CD4-positive, alpha-beta T cell treated with Interleukin-10 for 1 hour (primary cell): ENCODE results near the gene DGKD.

Experiments
- DNase-seq: peaks from one replicate; pipeline ENCODE4 v3.0.0-alpha.2; 2020

Gene DGKD

DNA sequence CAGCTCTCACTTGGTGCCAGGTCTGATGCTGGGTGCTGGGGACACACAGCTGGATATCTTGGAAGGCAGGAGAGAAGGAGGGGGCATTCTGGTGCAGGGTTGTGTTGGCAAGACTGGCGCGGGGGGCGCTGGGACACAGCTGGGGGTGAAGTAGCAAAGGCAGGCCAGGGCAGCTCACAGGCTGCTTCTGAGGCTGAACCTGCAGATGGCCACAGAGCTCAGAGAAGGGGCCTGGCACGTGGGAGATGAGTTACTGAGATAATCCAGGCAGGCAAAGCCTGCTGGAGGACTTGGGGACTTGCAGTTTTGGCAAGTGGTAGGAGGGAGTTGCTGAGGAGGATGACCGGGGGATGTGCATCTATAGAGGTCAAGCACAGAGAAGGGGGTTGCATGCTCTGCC, 16.2 kb upstream of the DGKD start:
- no peak for DNase-seq

GRCh38 chr2:233338812-233339368, 15.4 kb upstream of the DGKD start:
- no peak for DNase-seq

DNA sequence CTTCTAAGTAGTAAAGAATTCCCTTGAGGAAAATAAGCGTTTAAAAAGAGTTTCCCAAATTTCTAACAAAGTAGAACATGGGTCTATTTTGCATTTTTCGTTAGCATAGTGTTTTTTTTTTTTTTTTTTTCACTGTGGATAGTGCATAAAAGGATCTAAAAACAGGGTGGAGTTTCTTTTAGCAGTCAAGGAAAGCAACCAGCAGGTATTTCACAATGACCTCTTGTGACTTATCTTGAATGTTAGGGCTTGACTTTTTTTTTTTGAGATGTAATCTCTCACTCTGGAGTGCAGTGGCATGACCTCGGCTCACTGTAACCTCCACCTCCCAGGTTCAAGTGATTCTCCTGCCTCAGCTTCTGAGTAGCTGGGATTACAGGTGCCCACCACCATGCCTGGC, 14.9 kb upstream of the DGKD start:
- DNase-seq = no peak

DNA sequence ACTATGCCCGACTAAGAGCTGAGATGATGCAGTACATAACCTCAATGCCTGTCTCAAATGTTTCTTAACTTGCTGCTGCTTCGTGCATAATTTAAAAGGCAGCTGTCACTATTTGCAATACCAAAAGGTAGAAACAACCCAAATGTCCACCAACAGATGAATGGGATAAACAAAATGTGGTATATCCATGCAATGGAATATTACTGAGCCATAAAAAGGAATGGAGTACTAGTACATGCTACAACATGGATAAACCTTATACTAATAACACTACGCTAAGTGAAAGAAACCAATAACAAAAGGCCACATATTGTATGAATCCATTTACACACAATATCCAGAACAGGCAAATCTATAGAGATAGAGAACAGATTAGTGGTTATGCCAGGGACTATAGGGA, 13.0 kb upstream of the DGKD start:
- DNase-seq = no peak

DNA sequence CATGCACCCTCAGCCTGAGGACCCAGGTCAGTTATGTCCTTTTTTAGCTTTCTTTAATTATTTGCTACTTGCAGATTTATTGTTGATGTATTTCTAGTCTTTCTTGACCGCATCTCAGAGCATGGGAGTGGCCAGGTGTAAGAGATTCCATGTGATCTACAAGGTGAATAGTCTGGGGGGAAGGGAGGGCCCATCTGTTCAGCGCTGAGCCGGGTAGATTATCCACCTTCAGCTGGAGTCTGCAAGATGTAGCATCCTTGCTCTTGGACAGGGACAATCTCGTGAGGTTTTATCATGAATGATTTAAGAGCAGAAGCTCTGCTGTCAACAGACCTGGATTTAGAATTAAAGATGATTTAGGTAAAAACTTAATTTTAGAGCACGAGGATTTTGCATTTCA, 12.0 kb upstream of the DGKD start:
- DNase-seq = no peak

GRCh38 chr2:233343171-233343705, 11.1 kb upstream of the DGKD start:
- DNase-seq = no peak

DNA sequence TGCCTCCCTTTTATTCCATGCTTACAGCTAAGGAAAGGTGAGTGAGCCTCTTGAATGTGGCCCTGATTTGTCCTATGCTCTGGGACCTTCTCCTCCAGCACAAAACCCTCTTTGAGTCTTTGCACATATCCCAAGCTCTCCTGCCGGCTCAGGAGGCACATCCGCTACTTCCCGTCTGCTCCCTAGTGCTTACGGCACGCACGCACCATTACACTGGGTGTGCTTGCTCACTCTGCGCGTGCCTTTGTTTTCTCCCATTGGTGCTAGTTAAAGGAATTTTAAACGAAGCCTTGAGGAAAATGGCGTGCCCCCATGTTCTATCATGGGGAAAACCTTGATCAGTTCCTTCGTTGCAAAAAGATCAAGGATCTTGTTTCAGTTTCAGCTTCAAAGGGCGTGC, 7.9 kb upstream of the DGKD start:
- no peak for DNase-seq

- no peak for DNase-seq
Measured at GRCh38 chr2:233346930-233347329, 7.4 kb upstream of the DGKD start.

DNA sequence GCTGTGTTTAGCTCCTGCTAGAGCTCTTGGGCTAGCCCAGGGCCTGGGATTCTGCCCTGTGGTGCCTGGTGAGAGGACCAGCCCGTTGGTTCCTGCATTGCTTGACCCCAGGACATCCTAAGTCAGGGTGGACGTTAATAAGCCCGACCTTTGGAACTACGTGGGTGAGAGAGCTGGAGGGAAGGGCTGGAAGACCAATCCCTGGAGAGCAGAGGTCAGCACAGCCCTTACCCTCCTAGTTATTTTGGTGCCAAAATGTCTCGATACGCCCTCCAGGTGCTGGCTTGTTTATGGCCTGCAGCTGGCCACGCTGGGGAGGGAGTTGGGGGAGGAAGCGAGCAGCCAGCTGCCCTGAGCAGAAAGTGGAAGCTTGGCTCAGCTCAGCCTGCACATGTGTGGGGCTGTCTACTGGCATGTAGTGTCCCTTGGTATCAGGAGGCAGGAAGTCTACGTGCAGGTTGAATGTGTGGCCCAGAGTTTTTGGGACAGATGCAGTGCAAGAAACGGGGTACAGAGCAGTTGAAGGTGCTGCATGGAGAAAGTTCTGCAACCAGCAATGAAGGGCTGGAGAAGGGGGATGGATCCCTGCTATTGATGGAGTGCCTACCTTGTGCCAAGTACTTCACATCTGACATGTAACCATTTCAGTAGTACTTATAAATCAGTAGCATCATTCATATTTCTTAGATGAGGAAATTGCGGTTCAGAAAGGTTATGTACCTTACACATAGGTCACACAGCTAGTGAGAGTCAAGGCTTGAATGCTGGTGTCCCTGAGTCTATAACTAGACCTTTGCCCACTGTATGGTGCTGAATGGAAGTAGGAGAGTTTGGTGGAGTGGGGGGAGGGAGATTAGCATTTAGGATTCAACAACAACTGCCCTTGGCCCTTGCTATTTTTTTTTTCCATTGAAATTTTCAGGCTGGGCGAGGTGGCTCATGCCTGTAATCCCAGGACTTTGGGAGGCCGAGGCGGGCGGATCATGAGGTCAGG, 5.0 kb upstream of the DGKD start:
- no peak for DNase-seq

- no peak for DNase-seq
Measured at GRCh38 chr2:233350708-233351107, 3.6 kb upstream of the DGKD start.

DNA sequence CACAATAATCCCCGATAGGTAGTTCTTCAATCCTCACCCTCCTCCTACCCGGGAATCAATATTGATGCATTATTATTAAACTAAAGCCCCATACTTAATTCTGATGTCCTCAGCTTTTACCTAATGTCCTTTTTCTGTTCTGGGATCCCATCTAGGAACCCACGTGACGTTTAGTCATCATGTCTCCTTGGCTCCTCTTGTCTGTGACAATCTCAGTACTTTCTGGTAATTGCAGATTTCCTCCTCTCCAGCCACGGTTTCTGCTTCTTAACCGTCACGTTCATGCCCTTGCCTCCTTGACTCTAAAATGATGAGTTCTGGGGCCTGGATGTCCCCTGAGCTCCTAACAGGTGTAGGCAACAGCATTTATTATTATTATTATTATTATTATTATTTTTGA, 2.9 kb upstream of the DGKD start:
- no peak for DNase-seq

DNA sequence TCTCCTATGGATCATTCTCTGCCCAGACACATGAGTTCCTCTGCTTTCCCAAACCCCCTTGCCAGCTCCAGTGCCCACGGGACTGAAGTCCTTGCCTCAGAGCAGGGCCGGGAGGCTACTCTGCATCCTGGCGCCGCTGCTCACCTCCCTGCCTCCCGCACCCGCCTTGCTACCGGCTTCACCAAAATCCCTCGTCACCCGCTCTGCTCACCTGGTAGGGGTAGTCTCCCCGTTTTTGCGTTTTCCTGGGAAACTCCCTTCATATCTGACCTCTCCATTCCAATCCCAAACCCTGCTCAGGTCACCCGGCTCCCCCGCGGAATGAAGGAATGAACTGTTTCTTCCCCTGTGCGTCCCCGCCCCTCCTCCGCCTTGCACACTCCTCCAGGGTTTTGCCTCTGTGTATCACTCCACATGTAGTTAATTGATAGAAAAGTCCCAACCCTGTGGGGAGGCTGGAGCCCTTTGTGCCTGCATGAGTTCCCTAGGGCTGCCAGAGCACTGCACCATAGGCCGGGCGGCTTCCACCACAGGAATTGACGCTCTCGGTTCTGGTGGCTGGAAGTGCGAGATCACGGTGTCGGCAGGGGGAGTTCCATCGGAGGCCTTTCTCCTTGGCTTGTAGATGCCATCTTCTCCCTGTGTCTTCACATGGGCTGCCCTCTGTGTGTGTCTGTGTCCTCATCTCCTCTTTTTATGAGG, 2.0 kb upstream of the DGKD start:
- no peak for DNase-seq

- no peak for DNase-seq
Measured at GRCh38 chr2:233353101-233353768, 1.1 kb upstream of the DGKD start.

GRCh38 chr2:233354500-233354924, 218 bp downstream of the DGKD start:
- no peak for DNase-seq

DNA sequence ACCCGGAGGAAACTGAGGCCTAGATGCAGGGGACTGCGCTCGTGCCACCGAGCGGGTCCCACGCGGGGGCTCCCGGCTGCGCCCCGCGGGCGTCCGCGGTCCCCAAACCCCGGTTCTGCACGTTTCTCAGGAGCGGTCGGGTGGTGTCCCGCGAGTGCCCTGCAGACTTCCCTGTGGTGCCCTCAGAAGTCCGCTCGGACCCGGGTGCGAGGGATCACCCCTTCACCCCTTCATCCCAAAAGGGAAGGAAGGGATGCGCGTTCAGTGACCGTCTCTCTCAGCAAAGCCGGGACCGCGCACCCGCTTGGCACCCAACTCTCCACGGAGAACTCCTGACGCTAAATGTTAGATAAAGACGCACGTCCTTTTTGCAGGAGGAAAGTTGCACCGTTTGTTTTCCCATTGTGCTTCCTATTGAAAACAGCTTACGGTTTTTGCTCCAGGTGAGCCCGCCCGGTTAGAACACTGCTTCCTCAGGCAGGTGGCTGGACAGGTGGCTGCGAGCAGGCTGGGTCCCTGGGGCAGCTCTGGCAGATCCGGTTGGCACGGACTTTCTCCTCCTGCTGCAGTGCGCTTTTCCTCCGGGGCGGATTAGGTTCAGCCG, 779 bp downstream of the DGKD start:
- DNase-seq = no peak

GRCh38 chr2:233355916-233356315, 1.6 kb downstream of the DGKD start:
- DNase-seq = no peak

GRCh38 chr2:233356546-233357308, 2.4 kb downstream of the DGKD start:
- no peak for DNase-seq

DNA sequence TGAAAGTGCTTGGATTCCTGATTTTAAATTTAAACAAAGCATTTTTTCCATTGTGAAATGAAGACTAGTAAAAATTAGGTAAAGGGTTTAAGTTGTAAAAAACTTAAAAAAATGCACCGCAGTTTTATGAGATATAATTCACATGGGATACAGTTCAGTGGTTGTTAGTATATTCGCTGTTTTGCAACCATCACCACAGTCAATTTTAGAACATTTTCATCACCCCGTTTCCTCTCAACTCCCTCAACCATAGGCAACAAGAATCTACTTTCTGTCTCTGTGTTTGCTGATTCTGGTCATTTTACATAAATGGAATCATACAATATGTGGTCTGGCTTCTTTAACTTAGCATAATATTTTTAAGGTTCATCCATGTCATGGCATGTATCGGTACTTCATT, 4.0 kb downstream of the DGKD start:
- DNase-seq = no peak

DNA sequence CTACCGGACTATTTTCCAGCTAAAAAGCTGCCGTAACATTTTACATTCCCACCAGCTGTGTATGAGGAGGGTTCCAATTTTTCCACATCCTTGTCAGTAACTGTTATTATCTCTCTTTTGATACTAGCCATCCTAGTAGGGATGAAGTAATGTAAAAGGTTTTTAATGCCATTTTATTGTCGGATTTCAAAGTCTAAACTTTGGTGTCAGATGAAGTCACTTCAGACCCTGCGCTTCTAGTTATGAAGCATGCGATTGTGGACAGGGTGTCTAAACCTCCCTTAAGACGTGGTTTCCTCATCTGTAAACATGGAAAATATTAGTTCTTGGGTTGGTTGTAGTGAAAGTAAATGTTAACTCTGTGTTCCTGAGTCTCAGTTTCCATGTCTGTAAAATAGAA, 4.7 kb downstream of the DGKD start:
- DNase-seq = peak; percentile 21

DNA sequence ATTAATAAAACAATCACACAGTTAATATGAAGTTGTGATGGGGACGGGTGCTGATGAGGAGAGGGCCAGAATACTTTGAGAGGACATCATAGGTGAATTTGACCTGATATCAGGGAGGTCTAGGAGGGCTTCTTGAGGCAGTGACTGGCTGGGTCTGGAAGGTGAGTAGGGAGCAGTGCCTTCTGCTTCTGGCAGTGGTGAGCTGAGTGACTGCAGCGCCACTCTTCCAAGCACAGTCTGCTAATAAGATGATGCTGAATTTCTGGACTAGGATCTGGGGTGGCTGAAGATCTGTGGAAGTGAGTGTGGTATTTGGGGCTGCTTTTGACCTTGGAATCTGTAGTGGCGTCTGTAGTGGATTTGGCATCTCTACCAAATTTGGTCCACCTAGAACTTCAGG, 5.5 kb downstream of the DGKD start:
- DNase-seq = no peak

DNA sequence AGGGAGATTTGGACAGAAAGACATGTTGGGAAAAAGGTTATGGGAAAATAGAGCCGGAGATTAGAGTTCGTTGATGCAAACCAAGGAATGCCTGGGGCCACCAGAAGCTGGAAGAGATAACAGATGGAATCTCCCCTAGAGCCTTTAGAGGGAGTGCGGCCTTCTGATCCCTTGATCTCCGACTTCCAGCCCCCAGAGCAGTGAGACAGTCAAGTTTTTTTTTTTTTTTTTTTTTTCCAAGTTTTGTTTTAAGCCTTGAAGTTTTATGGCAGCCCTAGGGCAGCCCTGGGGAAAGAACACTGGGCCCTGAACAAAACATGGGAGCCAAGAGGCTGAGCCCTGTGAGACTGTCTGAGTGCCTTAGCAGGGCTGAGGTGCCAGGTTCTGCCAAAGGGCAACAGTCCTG, 6.5 kb downstream of the DGKD start:
- DNase-seq = no peak

- no peak for DNase-seq
Measured at GRCh38 chr2:233361297-233361696, 7.0 kb downstream of the DGKD start.
